Hepatocyte (in vitro differentiated cells): ENCODE data around the gene PGAP1.

Experiments used
- EZH2 ChIP-seq: fragments of 200-600 bp; sonication (generic); IDR thresholded peaks from 2 replicates; pipeline ENCODE4 v1.6.1; 2016; ENCODE audit warnings: antibody characterized with exemption, mild to moderate bottlenecking, borderline replicate concordance
- EZH2phosphoT487 ChIP-seq: fragments of 200-600 bp; sonication (generic); IDR thresholded peaks from one replicate; pipeline ENCODE4 v1.6.1; 2018; ENCODE audit warnings: antibody characterized with exemption, mild to moderate bottlenecking, low read depth, moderate library complexity; ENCODE audit not compliant: unreplicated experiment, severe bottlenecking
- TF ChIP-seq, protein P1 (sequence below): fragments of 200-600 bp; sonication (generic); IDR thresholded peaks from 2 replicates; pipeline ENCODE4 v1.5.1; 2016; ENCODE audit warnings: antibody characterized with exemption, mild to moderate bottlenecking; ENCODE audit not compliant: poor library complexity

DNA sequence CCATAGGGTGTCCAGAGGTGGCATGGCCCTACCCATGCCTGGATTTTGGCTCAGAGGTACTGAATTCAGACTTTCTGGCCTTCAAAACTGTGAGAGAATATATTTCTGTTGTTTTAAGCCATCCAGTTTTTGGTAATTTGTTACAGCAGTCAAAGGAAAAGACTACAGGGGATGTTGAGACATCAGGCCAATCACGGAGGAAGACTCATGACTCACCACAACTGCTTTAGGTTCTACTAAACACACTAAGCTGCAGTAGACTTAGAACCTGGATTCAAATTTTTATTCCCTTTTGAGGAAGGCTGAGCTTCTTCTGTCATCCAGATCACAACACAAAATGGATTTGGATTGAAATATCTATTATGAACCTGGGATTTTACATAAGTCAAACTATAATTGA, 105.3 kb downstream of the PGAP1 start:
- TF ChIP-seq, protein P1, sequence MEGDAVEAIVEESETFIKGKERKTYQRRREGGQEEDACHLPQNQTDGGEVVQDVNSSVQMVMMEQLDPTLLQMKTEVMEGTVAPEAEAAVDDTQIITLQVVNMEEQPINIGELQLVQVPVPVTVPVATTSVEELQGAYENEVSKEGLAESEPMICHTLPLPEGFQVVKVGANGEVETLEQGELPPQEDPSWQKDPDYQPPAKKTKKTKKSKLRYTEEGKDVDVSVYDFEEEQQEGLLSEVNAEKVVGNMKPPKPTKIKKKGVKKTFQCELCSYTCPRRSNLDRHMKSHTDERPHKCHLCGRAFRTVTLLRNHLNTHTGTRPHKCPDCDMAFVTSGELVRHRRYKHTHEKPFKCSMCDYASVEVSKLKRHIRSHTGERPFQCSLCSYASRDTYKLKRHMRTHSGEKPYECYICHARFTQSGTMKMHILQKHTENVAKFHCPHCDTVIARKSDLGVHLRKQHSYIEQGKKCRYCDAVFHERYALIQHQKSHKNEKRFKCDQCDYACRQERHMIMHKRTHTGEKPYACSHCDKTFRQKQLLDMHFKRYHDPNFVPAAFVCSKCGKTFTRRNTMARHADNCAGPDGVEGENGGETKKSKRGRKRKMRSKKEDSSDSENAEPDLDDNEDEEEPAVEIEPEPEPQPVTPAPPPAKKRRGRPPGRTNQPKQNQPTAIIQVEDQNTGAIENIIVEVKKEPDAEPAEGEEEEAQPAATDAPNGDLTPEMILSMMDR = no peak
- TF ChIP-seq EZH2 (no peak), EZH2phosphoT487 (no peak)
